ENCODE measurements around the gene PCIF1.

The PCIF1 gene

GRCh38 chr20:45963059-45964005, 28.8 kb downstream of the PCIF1 start:
- in situ Hi-C loops (cut with HindIII; ENCODE audit: low sequenced_read_pairs) = no loop called here

- in situ Hi-C loops (cut with HindIII; ENCODE audit: low sequenced_read_pairs) = no loop called here
Observed at GRCh38 chr20:45964006-45964400, 29.5 kb downstream of the PCIF1 start.

- in situ Hi-C loops (cut with HindIII; ENCODE audit: low sequenced_read_pairs) = no loop called here
Observed at GRCh38 chr20:45965169-45966002, 30.9 kb downstream of the PCIF1 start.

- in situ Hi-C loops (cut with HindIII; ENCODE audit: low sequenced_read_pairs) = no loop called here
Observed at GRCh38 chr20:45967551-45968080, 33.1 kb downstream of the PCIF1 start.

GRCh38 chr20:45968081-45968671, 33.7 kb downstream of the PCIF1 start:
- in situ Hi-C loops (cut with HindIII; ENCODE audit: low sequenced_read_pairs) = no loop called here

GRCh38 chr20:45968801-45969711, 34.6 kb downstream of the PCIF1 start:
- in situ Hi-C loops (cut with HindIII; ENCODE audit: low sequenced_read_pairs) = no loop called here

- in situ Hi-C loops (cut with HindIII; ENCODE audit: low sequenced_read_pairs) = no loop called here
Observed at GRCh38 chr20:45969712-45970634, 35.5 kb downstream of the PCIF1 start.

- in situ Hi-C loops (cut with HindIII; ENCODE audit: low sequenced_read_pairs) = no loop called here
Observed at GRCh38 chr20:45970646-45971424, 36.4 kb downstream of the PCIF1 start.

GRCh38 chr20:45971425-45971674, 36.9 kb downstream of the PCIF1 start:
- in situ Hi-C loops (cut with HindIII; ENCODE audit: low sequenced_read_pairs) = no loop called here

- in situ Hi-C loops (cut with HindIII; ENCODE audit: low sequenced_read_pairs) = no loop called here
Observed at GRCh38 chr20:45971675-45972499, 37.4 kb downstream of the PCIF1 start, which contains the start of gene ZNF335. ZNF335 (minus strand) TSS chr20:45972203; CDS start chr20:45971410, 793 bp downstream.

- in situ Hi-C loops (cut with HindIII; ENCODE audit: low sequenced_read_pairs) = no loop called here
Observed at GRCh38 chr20:45972500-45973183, 38.2 kb downstream of the PCIF1 start.

GRCh38 chr20:45974896-45975565, 40.5 kb downstream of the PCIF1 start:
- in situ Hi-C loops (cut with HindIII; ENCODE audit: low sequenced_read_pairs) = no loop called here

GRCh38 chr20:45975686-45976085, 41.2 kb downstream of the PCIF1 start:
- in situ Hi-C loops (cut with HindIII; ENCODE audit: low sequenced_read_pairs) = no loop called here

- in situ Hi-C loops (cut with HindIII; ENCODE audit: low sequenced_read_pairs) = no loop called here
Observed at GRCh38 chr20:45976086-45976485, 41.6 kb downstream of the PCIF1 start.

GRCh38 chr20:45981261-45981660, 46.8 kb downstream of the PCIF1 start:
- in situ Hi-C loops (cut with HindIII; ENCODE audit: low sequenced_read_pairs) = no loop called here

- in situ Hi-C loops (cut with HindIII; ENCODE audit: low sequenced_read_pairs) = no loop called here
Observed at GRCh38 chr20:45983279-45983743, 48.8 kb downstream of the PCIF1 start.
